Measurements from ENCODE around the gene EFR3B. TPM values are rescaled to one million over a fixed set of nuclear protein-coding genes. Genes with fewer than 3 reads are reported as not detected.

Gene EFR3B
- polyA plus RNA-seq, 3 donors: not detected

GRCh38 chr2:25054720-25055119 is 12.8 kb downstream of the EFR3B start:
- TF ChIP-seq CTCF (IDR thresholded peaks at IDR 0.05): peak; percentile 7

GRCh38 chr2:25055376-25055920 is 13.6 kb downstream of the EFR3B start:
- intact Hi-C loops (cut with micrococcal nuclease): no loop called here
- Histone ChIP-seq H3K4me2 (replicated peaks; ENCODE audit: extremely low read depth, low read length, poor library complexity, severe bottlenecking) (no peak overlapping the region), H2AFZ (ENCODE audit: insufficient read depth, low read depth, low read length, poor library complexity, severe bottlenecking) (no peak overlapping the region), H4K20me1 (ENCODE audit: insufficient read depth, low read length) (no peaks in the 10 kb centered on the region), H3K4me3 (replicated peaks in 1 of 3; ENCODE audit: low read depth in 2 of 3, low read length in 3 of 3) (no peak overlapping the region), H3K27ac (ENCODE audit: low read depth in 1 of 2, low read length in 2 of 2) (no peak overlapping the region), H3K27me3 (ENCODE audit: control insufficient read depth in 2 of 2, insufficient read depth in 2 of 2, low read length in 2 of 2) (no peaks in the 10 kb centered on the region), H3K9me3 (replicated peaks in 1 of 2; ENCODE audit: control insufficient read depth in 1 of 2, insufficient read depth in 1 of 2, low read length in 2 of 2) (no peaks in the 10 kb centered on the region), H3K9ac (ENCODE audit: insufficient read depth, low read length, poor library complexity, severe bottlenecking) (no peak overlapping the region), H3K36me3 (replicated peaks in 1 of 2; ENCODE audit: control insufficient read depth in 1 of 2, insufficient read depth in 2 of 2, low read length in 2 of 2) (no peaks in the 10 kb centered on the region), H3K79me2 (ENCODE audit: insufficient read depth, low read length) (no peaks in the 10 kb centered on the region), H3K4me1 (ENCODE audit: control insufficient read depth in 1 of 2, insufficient read depth in 2 of 2, low read length in 2 of 2) (no peaks in the 10 kb centered on the region)
- no peak overlapping the region for H3K27ac Mint-ChIP-seq
- peaks cover 0 to 4% (median 0%) of the 10 kb centered on the region in 3 donors for H3K27me3 Mint-ChIP-seq (ENCODE audit: low read depth in 3 of 3)
- no peak overlapping the region for H3K4me3 Mint-ChIP-seq
- H3K4me1 Mint-ChIP-seq: no peaks in the 10 kb centered on the region
- H3K36me3 Mint-ChIP-seq: no peaks in the 10 kb centered on the region
- no peak for DNase-seq
- WGBS (ENCODE audit: insufficient coverage): 100% methylated on average over 4 of the region's 9 CpGs
- no peak for TF ChIP-seq CTCF (IDR thresholded peaks at IDR 0.05)
- H3K9me3 Mint-ChIP-seq: peaks cover 0 to 2% (median 0%) of the 10 kb centered on the region in 7 donors

More at GRCh38 chr2:25054720-25055119, 12.8 kb downstream of the EFR3B start:
- H3K4me3 ChIP-seq (replicated peaks in 1 of 3; ENCODE audit: low read depth in 2 of 3, low read length in 3 of 3): no peak overlapping the region
- H3K9me3 ChIP-seq (replicated peaks in 1 of 2; ENCODE audit: control insufficient read depth in 1 of 2, insufficient read depth in 1 of 2, low read length in 2 of 2): no peaks in the 10 kb centered on the region
- H3K79me2 ChIP-seq (ENCODE audit: insufficient read depth, low read length): no peaks in the 10 kb centered on the region
- no peaks in the 10 kb centered on the region for H3K4me1 ChIP-seq (ENCODE audit: control insufficient read depth in 1 of 2, insufficient read depth in 2 of 2, low read length in 2 of 2)
- no peak overlapping the region for H3K4me2 ChIP-seq (replicated peaks; ENCODE audit: extremely low read depth, low read length, poor library complexity, severe bottlenecking)
- no peak for DNase-seq
- no peaks in the 10 kb centered on the region for H3K36me3 Mint-ChIP-seq
- no peak overlapping the region for H3K4me3 Mint-ChIP-seq
- no peak overlapping the region for H2AFZ ChIP-seq (ENCODE audit: insufficient read depth, low read depth, low read length, poor library complexity, severe bottlenecking)
- no peaks in the 10 kb centered on the region for H4K20me1 ChIP-seq (ENCODE audit: insufficient read depth, low read length)
- no peaks in the 10 kb centered on the region for H3K36me3 ChIP-seq (replicated peaks in 1 of 2; ENCODE audit: control insufficient read depth in 1 of 2, insufficient read depth in 2 of 2, low read length in 2 of 2)
- H3K27ac ChIP-seq (ENCODE audit: low read depth in 1 of 2, low read length in 2 of 2): no peak overlapping the region
- H3K27me3 Mint-ChIP-seq (ENCODE audit: low read depth in 3 of 3): peaks cover 0 to 6% (median 2%) of the 10 kb centered on the region in 3 donors
- no peak overlapping the region for H3K9ac ChIP-seq (ENCODE audit: insufficient read depth, low read length, poor library complexity, severe bottlenecking)
- WGBS (ENCODE audit: insufficient coverage): 65% methylated on average over 3 of the region's 4 CpGs
- H3K9me3 Mint-ChIP-seq: peaks cover 0 to 2% (median 0%) of the 10 kb centered on the region in 7 donors
- no peak overlapping the region for H3K27ac Mint-ChIP-seq
- intact Hi-C loops (cut with micrococcal nuclease): no loop called here
- no peaks in the 10 kb centered on the region for H3K27me3 ChIP-seq (ENCODE audit: control insufficient read depth in 2 of 2, insufficient read depth in 2 of 2, low read length in 2 of 2)
- H3K4me1 Mint-ChIP-seq: no peaks in the 10 kb centered on the region
